Putamen (tissue), 1 donor: Measurements from ENCODE around the gene TEX22.

Experiments
- DNase-seq: peaks from one replicate; pipeline ENCODE4 v3.0.0-alpha.2; 2016; ENCODE audit warnings: low spot score

Gene TEX22

DNA sequence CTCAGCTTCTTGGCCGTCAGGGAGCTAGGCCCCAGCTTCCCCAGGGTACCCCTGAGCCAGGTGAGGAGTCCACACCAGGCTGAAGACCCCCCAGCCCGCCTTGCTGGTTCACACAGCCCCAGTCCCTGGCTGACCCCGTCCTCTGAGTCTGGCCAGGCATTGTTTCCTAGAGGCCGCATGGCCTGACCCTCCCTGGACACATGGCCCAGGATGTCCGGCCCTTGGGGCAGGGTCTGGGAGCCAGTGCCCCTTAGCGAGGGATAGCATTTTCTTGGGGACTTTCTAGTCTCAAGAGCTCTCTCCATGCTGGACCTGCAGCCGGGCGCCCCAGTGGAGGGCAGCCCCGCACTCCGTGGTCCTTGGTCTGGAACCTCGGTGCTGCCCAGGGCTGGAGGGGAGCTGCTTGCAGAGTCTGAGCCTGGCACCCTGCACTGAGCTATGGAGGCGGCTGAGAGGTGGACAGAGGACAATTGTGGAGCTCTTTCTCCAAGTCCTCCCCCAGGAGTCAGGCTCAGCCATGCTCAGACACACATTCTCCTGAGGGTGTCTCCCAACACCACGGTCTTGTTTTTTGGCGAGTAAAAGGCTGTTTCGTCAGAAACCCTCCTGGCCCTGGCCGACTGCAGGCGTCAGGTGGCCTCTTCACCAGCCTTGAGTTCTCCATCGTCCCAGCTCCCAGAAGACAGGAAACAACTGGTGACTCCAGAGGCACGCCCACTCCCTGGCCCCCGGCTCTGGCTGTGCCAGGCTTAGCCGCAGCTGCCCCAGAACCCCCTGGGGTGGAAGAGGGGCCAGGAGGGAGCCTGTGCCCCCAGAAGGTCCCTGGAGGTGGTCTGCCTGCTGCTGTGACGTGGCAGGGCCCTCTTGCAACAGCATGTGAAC is 58.6 kb downstream of the TEX22 start:
- DNase-seq = no peak

DNA sequence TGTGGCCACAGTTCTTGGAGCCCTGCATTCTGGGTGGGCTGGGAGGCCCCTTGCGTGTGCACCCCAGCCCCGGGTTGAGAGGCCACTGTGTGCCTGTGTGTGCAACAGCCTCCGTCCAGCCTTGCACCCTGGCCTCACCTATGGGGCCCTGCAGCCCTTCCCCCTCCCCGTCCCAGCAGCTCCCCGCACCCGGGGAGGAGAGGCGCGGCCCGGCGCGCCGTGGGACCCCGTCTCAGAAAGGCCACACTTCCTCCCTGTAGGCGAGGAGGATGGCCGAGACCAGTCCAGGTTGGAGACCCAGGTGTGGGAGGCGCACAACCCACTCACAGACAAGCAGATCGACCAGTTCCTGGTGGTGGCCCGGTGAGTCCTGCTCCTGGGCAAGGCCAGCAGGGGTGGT is 59.7 kb downstream of the TEX22 start:
- DNase-seq = no peak

DNA sequence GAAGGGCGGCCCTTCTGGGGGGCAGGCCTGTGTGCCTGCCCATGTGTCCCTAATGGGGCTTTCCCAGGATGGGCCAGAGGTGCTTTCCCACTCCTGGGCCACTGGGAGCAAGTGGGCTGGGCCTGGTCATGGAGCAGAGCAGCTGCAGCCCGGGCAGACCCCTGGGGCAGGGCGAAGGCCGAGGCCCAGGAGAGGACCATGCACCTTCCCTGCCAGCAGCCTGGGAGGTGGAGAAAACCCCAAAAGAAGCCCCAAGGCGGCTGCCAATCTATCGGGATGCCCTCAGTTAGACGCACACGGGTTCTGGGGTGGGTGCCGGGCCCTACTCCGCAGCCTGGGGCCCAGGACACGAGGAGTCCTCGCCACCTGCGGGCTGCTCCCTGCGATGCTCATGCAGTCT is 60.2 kb downstream of the TEX22 start:
- DNase-seq = no peak

DNA sequence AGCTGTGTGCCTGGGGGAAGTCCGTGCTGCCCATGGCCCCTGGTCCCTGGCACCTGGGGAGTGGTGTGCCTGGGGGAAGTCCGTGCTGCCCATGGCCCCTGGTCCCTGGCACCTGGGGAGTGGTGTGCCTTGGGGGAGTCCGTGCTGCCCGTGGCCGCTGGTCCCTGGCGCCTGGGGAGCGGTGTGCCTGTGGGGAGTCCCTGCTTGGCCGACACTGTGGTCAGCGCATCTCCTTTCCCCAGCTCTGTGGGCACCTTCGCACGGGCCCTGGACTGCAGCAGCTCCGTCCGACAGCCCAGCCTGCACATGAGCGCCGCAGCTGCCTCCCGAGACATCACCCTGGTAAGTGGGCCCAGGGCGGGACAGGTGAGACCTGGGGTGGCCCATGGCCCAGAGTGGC is 61.8 kb downstream of the TEX22 start:
- no peak for DNase-seq

DNA sequence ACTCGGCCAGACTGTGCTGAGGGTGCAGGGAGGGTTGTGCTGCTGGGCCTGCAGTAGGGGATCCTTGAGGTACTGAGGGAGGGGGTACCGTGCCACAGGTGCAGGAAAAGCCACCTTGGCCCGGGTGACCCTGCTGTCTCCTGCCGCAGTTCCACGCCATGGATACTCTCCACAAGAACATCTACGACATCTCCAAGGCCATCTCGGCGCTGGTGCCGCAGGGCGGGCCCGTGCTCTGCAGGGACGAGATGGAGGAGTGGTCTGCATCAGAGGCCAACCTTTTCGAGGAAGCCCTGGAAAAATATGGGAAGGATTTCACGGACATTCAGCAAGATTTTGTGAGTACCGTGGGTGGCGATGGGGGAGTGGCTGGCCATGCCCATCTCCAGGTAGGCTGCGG is 62.3 kb downstream of the TEX22 start:
- DNase-seq = no peak

DNA sequence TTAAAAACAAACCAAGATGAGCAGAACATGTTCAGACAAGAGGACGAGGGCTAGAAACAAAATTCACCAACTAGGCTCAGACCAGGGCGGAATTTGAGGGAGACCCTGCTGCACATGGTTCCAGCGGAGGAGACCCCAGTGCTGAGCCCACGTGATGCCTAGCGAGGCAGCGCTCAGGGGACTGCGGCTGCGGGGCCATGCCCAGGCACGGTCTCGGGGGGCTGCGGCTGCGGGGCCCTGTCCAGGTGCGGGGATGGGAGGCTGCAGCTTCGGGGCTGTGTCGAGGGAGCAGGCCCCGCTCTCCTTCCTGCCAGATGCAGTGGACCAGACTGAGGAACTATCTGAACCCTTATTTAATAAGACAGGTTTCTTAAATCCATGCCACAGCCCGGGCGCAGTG is 63.6 kb downstream of the TEX22 start:
- DNase-seq = no peak
